PC-3 (cell line): Measurements from ENCODE around the gene SYCN. TPM values are rescaled to one million over a fixed set of nuclear protein-coding genes. Genes with fewer than 3 reads are reported as not detected.
"Not testable (repeated sequence)": the region's sequence is repeated elsewhere in the genome, so short reads cannot be mapped to it uniquely, and the experiment has no call there.

ENCODE experiments used
- ATAC-seq: fragments of 200-7000 bp; cut with Tn5 transposase; 2 replicates; pipeline ENCODE4 v1.9.1; 2020; ENCODE audit warnings: mild to moderate bottlenecking, moderate library complexity
- BruUV-seq: library from RNA; stranded (reverse); fragments of 400-500 nt; replicated peaks from 2 replicates; lab custom pipeline; 2021; lab: Mats Ljungman, UMichigan
- CTCF ChIA-PET: fragments of 300-600 bp; sonication (Branson Sonifier 250); formaldehyde crosslinking; loops from one replicate; lab custom pipeline; 2022; ENCODE audit warnings: antibody characterized with exemption; lab: Charles Lee
- POLR2A ChIA-PET: fragments of 300-600 bp; sonication (Branson Sonifier 250); formaldehyde crosslinking; loops from one replicate; lab custom pipeline; 2022; ENCODE audit warnings: antibody characterized with exemption; ENCODE audit not compliant: unreplicated experiment; lab: Charles Lee
- DNase-seq: peaks from one replicate; pipeline ENCODE4 v3.0.0-alpha.2; 2015
- H2AFZ ChIP-seq: fragments of 300-600 bp; sonication (generic); 2 replicates; pipeline ENCODE4 v1.6.0; 2016; ENCODE audit warnings: antibody characterized with exemption, low read length
- H3F3A ChIP-seq: fragments of 300-600 bp; sonication (generic); one replicate; pipeline ENCODE4 v1.6.0; 2017; ENCODE audit warnings: antibody characterized with exemption, low read length, control low read depth, mild to moderate bottlenecking; ENCODE audit not compliant: unreplicated experiment
- H3K27ac ChIP-seq: fragments of 300-600 bp; sonication (generic); 2 replicates; pipeline ENCODE4 v1.5.1; 2016; ENCODE audit warnings: mild to moderate bottlenecking, low read length
- H3K27me3 ChIP-seq: fragments of 300-600 bp; sonication (generic); 2 replicates; pipeline ENCODE4 v1.6.1; 2016; ENCODE audit warnings: low read length, mixed read lengths
- H3K36me3 ChIP-seq: fragments of 300-600 bp; sonication (generic); 2 replicates; pipeline ENCODE4 v1.6.1; 2016; ENCODE audit warnings: low read depth, mixed run types, low read length, mixed read lengths
- H3K4me1 ChIP-seq: fragments of 300-600 bp; sonication (generic); 2 replicates; pipeline ENCODE4 v1.5.1; 2016; ENCODE audit warnings: low read length; ENCODE audit not compliant: insufficient read depth
- H3K4me2 ChIP-seq: fragments of 300-600 bp; sonication (generic); 2 replicates; pipeline ENCODE4 v1.6.0; 2016; ENCODE audit warnings: low read length
- H3K4me3 ChIP-seq: fragments of 300-600 bp; sonication (generic); 2 replicates; pipeline ENCODE4 v1.5.1; 2016; ENCODE audit warnings: mild to moderate bottlenecking, low read length, mixed read lengths
- H3K79me2 ChIP-seq: fragments of 300-600 bp; sonication (generic); 2 replicates; pipeline ENCODE4 v1.6.1; 2017; ENCODE audit warnings: low read length, mixed read lengths
- H3K9ac ChIP-seq: fragments of 300-600 bp; sonication (generic); 2 replicates; pipeline ENCODE4 v1.6.0; 2016; ENCODE audit warnings: mild to moderate bottlenecking, low read length
- H3K9me2 ChIP-seq: fragments of 300-600 bp; sonication (generic); replicated peaks from 2 replicates; pipeline ENCODE4 v1.6.1; 2016; ENCODE audit warnings: mixed run types, low read length, mixed read lengths
- H3K9me3 ChIP-seq: fragments of 300-600 bp; sonication (generic); 2 replicates; pipeline ENCODE4 v1.6.1; 2016; ENCODE audit warnings: low read length, mixed read lengths
- H4K20me1 ChIP-seq: fragments of 300-600 bp; sonication (generic); 2 replicates; pipeline ENCODE4 v1.6.1; 2016; ENCODE audit warnings: low read length, mixed read lengths
- EZH2 ChIP-seq: fragments of 300-600 bp; sonication (generic); IDR thresholded peaks from one replicate; pipeline ENCODE4 v1.6.1; 2017; ENCODE audit warnings: antibody characterized with exemption, mild to moderate bottlenecking, low read length; ENCODE audit not compliant: unreplicated experiment
- intact Hi-C: fragments of 100-400 bp; cut with micrococcal nuclease; formaldehyde crosslinking; loops from 2 replicates; pipeline ENCODE4 v1.9.0; 2023
- total RNA-seq: library from RNA; depleted of rRNA; stranded (reverse); fragments of >200 nt; gene quantifications from 2 replicates; pipeline ENCODE4 v1.2.3, GENCODE V29; 2014

The SYCN gene
- total RNA-seq, 1 experiment from 2014 or later: not detected

DNA sequence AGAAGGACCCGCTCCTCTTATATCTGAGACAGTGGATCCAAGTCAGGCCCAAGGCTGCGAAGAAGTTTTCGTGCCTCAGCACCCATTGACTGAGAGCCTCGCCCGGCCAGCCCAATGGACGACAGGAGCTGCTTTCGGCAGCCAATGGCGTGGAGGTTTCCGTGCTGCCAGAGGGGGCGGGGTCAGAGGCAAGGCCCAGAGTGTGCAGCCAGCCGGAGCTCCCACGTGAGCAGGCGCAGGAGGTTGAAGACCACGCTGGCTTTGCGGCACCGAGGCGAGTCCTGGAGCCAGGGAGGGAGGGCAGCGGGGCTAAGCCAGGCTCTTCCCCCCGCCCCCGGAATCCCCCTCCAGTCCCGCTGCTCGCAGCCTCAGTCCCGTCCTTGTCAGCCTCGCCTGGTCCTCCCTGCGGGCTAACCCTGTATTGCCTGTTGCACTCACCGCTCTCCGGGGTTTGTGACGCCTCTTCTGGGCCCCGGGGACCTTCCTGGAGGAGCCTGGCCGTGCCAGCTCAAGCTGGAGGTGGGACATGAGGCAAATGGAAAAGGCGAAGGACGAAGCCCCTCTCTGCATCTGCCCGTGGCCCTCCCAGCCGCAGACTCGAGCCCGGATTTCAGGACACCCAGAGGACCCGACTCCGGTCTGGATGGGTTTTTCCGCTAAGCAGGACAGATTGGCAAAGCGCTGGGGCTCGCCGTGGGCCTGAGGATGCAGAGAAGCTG lies 43.0 kb upstream of the SYCN start:
- Histone ChIP-seq H3K27ac (no peak overlapping the region), H3K27me3 (no peaks in the 10 kb centered on the region), H3K4me2 (no peak overlapping the region), H3K4me1 (no peaks in the 10 kb centered on the region), H3K4me3 (no peak overlapping the region), H2AFZ (no peak overlapping the region), H3K9me2 (no peaks in the 10 kb centered on the region), H4K20me1 (no peaks in the 10 kb centered on the region), H3F3A (no peaks in the 10 kb centered on the region), H3K79me2 (no peaks in the 10 kb centered on the region), H3K9ac (no peak overlapping the region), H3K36me3 (no peaks in the 10 kb centered on the region), H3K9me3 (no peaks in the 10 kb centered on the region)
- TF ChIP-seq EZH2: no peak
- DNase-seq (no peak), ATAC-seq (no peak)
- BruUV-seq: no TSS peak
- ChIA-PET CTCF (no interaction called here), POLR2A (no interaction called here)
- intact Hi-C loops: no loop called here

DNA sequence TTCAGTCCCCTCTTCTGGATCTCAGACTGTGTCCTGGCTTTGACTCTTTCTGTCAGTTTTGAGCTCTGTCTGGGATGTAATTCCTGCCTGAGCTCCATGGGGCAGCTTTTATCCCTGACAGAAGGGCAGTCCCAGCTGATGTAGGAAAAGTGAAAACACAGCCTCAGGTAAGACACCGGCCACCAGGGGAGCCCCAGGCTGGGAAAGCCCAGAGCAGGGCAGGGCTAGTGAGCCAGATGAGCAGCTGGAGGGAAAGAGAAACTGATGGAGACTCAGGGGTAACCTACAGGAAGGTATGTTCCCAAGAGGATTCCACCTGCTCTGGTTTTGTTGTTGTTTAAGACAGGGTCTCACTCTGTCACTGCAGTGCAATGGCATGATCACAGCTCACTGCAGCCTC lies 41.1 kb upstream of the SYCN start:
- H2AFZ ChIP-seq, BruUV-seq, H3K27me3 ChIP-seq, H3K9me2 ChIP-seq, H3F3A ChIP-seq, DNase-seq, H3K79me2 ChIP-seq, intact Hi-C loops, H3K9ac ChIP-seq, POLR2A ChIA-PET, H3K4me2 ChIP-seq, CTCF ChIA-PET, H3K9me3 ChIP-seq, H4K20me1 ChIP-seq, H3K36me3 ChIP-seq, H3K4me3 ChIP-seq, H3K27ac ChIP-seq, H3K4me1 ChIP-seq: not testable (repeated sequence)
- peak; percentile 71 for ATAC-seq

DNA sequence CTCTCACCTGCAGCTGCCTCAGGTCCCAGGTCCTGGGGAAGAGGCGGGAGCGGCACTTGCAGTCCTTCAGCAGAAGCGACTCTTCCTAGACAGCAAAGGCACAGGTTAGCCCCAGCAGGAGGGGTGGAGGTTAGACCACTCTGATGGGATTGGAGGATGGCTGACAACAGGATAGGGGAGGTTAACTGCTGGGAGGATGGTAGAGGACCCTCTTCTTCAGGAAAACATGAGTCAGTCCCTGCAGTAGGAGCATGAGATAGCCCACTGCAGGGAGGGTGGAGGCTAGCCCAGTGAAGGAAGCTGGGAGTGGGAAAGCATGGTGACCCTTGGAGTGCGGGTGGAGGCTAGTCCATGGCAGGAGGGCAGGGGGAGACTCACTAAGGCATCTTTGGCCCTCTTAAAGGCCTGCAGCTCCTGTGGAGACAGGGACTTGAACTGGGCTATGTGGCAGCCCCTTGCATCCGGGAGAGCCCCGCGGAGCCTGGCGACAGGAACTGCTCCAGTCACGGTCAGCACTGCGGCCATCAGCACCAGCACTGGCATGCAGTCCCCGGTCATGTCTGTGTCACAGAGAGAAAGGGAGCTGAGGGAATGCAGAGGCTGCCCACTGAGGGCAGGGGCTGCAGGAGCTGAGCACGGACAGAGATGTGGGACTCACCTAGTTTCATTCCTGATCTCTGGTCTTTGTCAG lies 40.5 kb upstream of the SYCN start, which contains the start of gene IFNL3:
IFNL3 (minus strand) TSS at position 597 of the 691 bp plus-strand sequence; CDS start at position 558, 39 bp downstream.
- H3F3A ChIP-seq, H4K20me1 ChIP-seq, H3K27ac ChIP-seq, H3K36me3 ChIP-seq, H3K9ac ChIP-seq, H3K4me1 ChIP-seq, ATAC-seq, H3K9me3 ChIP-seq, H3K9me2 ChIP-seq, BruUV-seq, H3K79me2 ChIP-seq, DNase-seq, H3K4me2 ChIP-seq, CTCF ChIA-PET, H3K4me3 ChIP-seq, POLR2A ChIA-PET, intact Hi-C loops, H2AFZ ChIP-seq, H3K27me3 ChIP-seq: not testable (repeated sequence)

DNA sequence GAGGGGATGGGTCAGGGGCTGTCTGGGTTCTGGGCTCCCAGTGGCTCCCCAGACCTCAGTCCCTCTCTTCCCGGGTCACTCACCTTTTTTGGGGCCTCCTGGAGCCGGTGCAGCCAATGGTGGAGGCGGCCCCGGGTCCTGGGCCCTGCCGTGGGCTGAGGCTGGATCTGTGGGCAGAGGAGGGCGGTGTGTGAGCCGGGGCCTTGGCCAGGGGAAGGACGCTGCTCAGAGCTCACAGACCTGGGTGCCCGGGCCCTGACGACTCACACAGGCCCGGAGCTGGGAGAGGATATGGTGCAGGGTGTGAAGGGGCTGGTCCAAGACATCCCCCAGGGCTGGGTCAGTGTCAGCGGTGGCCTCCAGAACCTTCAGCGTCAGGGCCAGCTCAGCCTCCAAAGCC lies 39.7 kb upstream of the SYCN start:
- DNase-seq, H3K79me2 ChIP-seq, H3K4me1 ChIP-seq, H3K27ac ChIP-seq, H3K9ac ChIP-seq, H3F3A ChIP-seq, intact Hi-C loops, H3K36me3 ChIP-seq, H3K4me2 ChIP-seq, H3K9me2 ChIP-seq, POLR2A ChIA-PET, BruUV-seq, H2AFZ ChIP-seq, H4K20me1 ChIP-seq, H3K9me3 ChIP-seq, ATAC-seq, CTCF ChIA-PET, H3K4me3 ChIP-seq, H3K27me3 ChIP-seq: not testable (repeated sequence)
